Body of pancreas (tissue), 4 donors: ENCODE data around the gene SULT2A1.

Experiments
- CTCF ChIP-seq, 7 experiments: fragments of 450-650 bp in 4 of 7; fragments of 200-600 bp in 3 of 7; sonication (generic) in 3 of 7; IDR thresholded peaks; one replicate each; pipeline ENCODE4 v1.5.1; 2016 to 2019; ENCODE audit warnings: antibody characterized with exemption in 7 of 7
- POLR2A ChIP-seq, 3 donors: fragments of 450-650 bp; IDR thresholded peaks; one replicate each; pipeline ENCODE4 v1.6.1; 2016; ENCODE audit warnings: antibody characterized with exemption in 3 of 3, mild to moderate bottlenecking in 2 of 3

- TF ChIP-seq POLR2A (IDR thresholded peaks at IDR 0.05) = no peak
- TF ChIP-seq CTCF (IDR thresholded peaks at IDR 0.05) = no peak
Measured at GRCh38 chr19:47891622-47891922, 5.5 kb upstream of the SULT2A1 start.
